ENCODE results near the gene HOXC9. TPM values are rescaled to one million over a fixed set of nuclear protein-coding genes. Genes with fewer than 3 reads are reported as not detected.

HOXC9 gene
- total RNA-seq, 4 donors from 2014 or later, result 1.5 to 7.8 (median 1.7) TPM; not detected in 1

DNA sequence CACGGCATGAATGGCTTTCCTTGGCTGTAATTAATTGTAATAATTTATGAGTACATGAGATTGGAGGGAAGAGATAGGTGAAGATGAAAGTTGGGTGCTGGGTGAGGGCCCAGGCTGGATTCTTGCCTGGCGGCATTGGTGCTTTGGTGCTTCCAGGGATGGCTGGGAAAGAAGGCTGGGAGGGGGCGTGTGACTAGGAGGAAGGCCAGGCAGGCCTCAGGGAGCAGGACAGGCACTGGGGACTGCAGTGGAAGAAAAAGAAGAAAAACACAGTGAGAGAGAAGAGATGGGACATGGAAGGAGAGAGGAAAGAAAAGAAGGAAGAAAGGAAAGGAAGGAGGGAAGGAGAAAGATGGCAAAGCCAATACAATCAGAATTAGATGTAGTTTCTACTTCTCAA lies 3.7 kb downstream of the HOXC9 start:
- no peak for TF ChIP-seq POLR2A (IDR thresholded peaks at IDR 0.05)
- TF ChIP-seq, protein P1, sequence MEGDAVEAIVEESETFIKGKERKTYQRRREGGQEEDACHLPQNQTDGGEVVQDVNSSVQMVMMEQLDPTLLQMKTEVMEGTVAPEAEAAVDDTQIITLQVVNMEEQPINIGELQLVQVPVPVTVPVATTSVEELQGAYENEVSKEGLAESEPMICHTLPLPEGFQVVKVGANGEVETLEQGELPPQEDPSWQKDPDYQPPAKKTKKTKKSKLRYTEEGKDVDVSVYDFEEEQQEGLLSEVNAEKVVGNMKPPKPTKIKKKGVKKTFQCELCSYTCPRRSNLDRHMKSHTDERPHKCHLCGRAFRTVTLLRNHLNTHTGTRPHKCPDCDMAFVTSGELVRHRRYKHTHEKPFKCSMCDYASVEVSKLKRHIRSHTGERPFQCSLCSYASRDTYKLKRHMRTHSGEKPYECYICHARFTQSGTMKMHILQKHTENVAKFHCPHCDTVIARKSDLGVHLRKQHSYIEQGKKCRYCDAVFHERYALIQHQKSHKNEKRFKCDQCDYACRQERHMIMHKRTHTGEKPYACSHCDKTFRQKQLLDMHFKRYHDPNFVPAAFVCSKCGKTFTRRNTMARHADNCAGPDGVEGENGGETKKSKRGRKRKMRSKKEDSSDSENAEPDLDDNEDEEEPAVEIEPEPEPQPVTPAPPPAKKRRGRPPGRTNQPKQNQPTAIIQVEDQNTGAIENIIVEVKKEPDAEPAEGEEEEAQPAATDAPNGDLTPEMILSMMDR (IDR thresholded peaks at IDR 0.05), result no peak
- H3K27me3 ChIP-seq, result peaks cover 28 to 40% of the 10 kb centered on the region in 2 donors
- no peaks in the 10 kb centered on the region for H3K9me3 ChIP-seq
- no peaks in the 10 kb centered on the region for H3K36me3 ChIP-seq
- H3K4me1 ChIP-seq, result peaks cover 0 to 5% of the 10 kb centered on the region in 2 donors
- H3K27ac ChIP-seq, result no peak overlapping the region
- intact Hi-C loops (cut with DNase I; ENCODE audit: low total_unique reads), result no loop called here
- no peak for DNase-seq
- no peak overlapping the region for H3K4me3 ChIP-seq

GRCh38 chr12:54004063-54004840 lies 4.3 kb downstream of the HOXC9 start:
- H3K27me3 ChIP-seq, result peaks cover 23 to 35% of the 10 kb centered on the region in 2 donors
- intact Hi-C loops (cut with DNase I; ENCODE audit: low total_unique reads), result no loop called here

DNA sequence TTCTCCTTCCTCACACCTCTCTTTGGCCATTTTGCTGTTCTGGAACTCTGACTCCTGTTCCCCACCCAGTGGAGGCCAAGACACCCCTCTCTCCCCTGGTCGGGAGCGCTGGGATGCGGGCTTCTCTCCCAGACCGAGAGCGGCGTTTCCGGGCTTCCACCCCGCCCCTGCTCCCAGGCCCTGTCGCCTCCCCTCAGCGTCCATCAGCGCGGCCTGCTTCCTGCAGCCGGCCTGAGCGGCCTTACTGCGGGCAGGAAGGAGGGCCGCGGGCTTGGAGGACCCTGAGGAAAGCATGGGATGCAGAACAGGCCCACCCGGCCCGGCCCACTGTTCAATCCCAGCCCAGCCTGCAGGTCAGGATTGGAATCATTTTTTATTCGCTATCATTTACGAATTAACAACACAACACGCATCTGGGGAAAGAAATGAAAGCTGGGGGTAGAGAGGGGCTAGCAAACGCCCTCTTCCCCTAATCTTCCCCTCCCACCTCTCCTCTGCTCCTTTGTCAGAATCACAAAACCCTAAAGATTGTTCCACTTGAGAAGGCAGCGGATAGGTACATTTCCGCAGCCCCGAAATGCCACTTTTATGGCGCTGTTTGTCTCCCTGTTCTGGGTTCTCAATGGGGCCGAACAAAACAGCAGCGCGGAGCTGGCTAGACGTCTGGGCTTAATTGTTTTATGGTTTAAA lies 5.0 kb downstream of the HOXC9 start:
- TF ChIP-seq, protein P1 (IDR thresholded peaks at IDR 0.05), result no peak
- no peak for TF ChIP-seq POLR2A (IDR thresholded peaks at IDR 0.05)
- intact Hi-C loops (cut with DNase I; ENCODE audit: low total_unique reads), result loop anchor here (5.0 kb wide), 1 partner anchor 187 kb away; no protein-coding TSS in a partner anchor
- H3K27me3 ChIP-seq, result peaks cover 17 to 36% of the 10 kb centered on the region in 2 donors
- no peak overlapping the region for H3K27ac ChIP-seq
- no peak for DNase-seq
- H3K9me3 ChIP-seq, result no peaks in the 10 kb centered on the region
- peaks cover 0 to 5% of the 10 kb centered on the region in 2 donors for H3K4me1 ChIP-seq
- H3K4me3 ChIP-seq, result no peak overlapping the region
- H3K36me3 ChIP-seq, result no peaks in the 10 kb centered on the region

More at GRCh38 chr12:54004063-54004840, 4.3 kb downstream of the HOXC9 start:
- Histone ChIP-seq H3K4me1 (peaks cover 0 to 5% of the 10 kb centered on the region in 2 donors), H3K36me3 (no peaks in the 10 kb centered on the region), H3K4me3 (no peak overlapping the region), H3K9me3 (no peaks in the 10 kb centered on the region), H3K27ac (no peak overlapping the region)
- no peak for DNase-seq
- TF ChIP-seq, protein P1 (IDR thresholded peaks at IDR 0.05), result peak in 1 of 4 experiments; percentile 15
- no peak for TF ChIP-seq POLR2A (IDR thresholded peaks at IDR 0.05)

DNA sequence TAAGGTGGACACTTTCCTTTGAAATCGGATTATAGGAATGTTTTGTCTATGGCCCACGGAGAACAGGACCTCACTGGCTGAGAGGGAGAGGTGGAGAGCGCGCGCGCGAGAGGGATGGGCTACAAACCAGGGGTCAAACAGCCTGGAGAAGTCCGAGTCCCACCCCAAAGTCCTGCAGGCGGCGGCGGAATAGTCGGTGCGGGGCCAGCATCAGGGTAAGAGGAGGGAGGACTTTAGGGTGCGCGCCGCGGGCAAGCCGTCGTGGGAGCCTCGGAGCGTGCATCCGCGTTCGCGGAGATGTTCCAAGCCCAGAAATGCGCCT lies 5.5 kb downstream of the HOXC9 start:
- H3K9me3 ChIP-seq, result no peaks in the 10 kb centered on the region
- H3K27me3 ChIP-seq, result peaks cover 12 to 33% of the 10 kb centered on the region in 2 donors
- H3K36me3 ChIP-seq, result no peaks in the 10 kb centered on the region
- no peak overlapping the region for H3K27ac ChIP-seq
- intact Hi-C loops (cut with DNase I; ENCODE audit: low total_unique reads), result loop anchor here (5.0 kb wide), 1 partner anchor 187 kb away; no protein-coding TSS in a partner anchor
- TF ChIP-seq, protein P1 (IDR thresholded peaks at IDR 0.05), result no peak
- no peak for TF ChIP-seq POLR2A (IDR thresholded peaks at IDR 0.05)
- H3K4me1 ChIP-seq, result peaks cover 0 to under 1% of the 10 kb centered on the region in 2 donors
- DNase-seq, result no peak
- no peak overlapping the region for H3K4me3 ChIP-seq
